Measurements from ENCODE around the gene GARIN5B.

- TF ChIP-seq EZH2 (IDR thresholded peaks at IDR 0.05; ENCODE audit: low read depth) (no peak), CTCF (conservative IDR thresholded peaks at IDR 0.05) (no peak)
Observed at GRCh38 chr19:55353803-55354697, 9.0 kb downstream of the GARIN5B start.
